PC-9 (cell line): ENCODE results near the gene DDX10. TPM values are rescaled to one million over a fixed set of nuclear protein-coding genes. Genes with fewer than 3 reads are reported as not detected.

ENCODE experiments used
- BruUV-seq: library from RNA; stranded (reverse); fragments of 400-500 nt; replicated peaks from 2 replicates; lab custom pipeline; 2021; lab: Mats Ljungman, UMichigan
- CTCF ChIA-PET: fragments of 300-600 bp; sonication (Branson Sonifier 250); formaldehyde crosslinking; loops from one replicate; lab custom pipeline; 2022; ENCODE audit warnings: antibody characterized with exemption; lab: Charles Lee
- POLR2A ChIA-PET: fragments of 300-600 bp; sonication (Branson Sonifier 250); formaldehyde crosslinking; loops from one replicate; lab custom pipeline; 2022; ENCODE audit warnings: antibody characterized with exemption; ENCODE audit not compliant: unreplicated experiment; lab: Charles Lee
- DNase-seq, 2 experiments: peaks; one replicate each; pipeline versions ENCODE4 v3.0.0 to v3.0.0-alpha.2; 2015 to 2022; ENCODE audit warnings: mixed read lengths in 1 of 2
- H2AFZ ChIP-seq: fragments of 200-600 bp; sonication (generic); 2 replicates; pipeline ENCODE4 v1.8.1; 2017; ENCODE audit warnings: antibody characterized with exemption
- H3F3A ChIP-seq: fragments of 200-600 bp; sonication (generic); 2 replicates; pipeline ENCODE4 v1.8.1; 2017; ENCODE audit warnings: antibody characterized with exemption, mild to moderate bottlenecking, low read depth; ENCODE audit not compliant: insufficient read depth
- H3K27ac ChIP-seq: fragments of 200-600 bp; sonication (generic); 2 replicates; pipeline ENCODE4 v1.6.1; 2016; ENCODE audit warnings: mixed run types
- H3K27me3 ChIP-seq: fragments of 200-600 bp; sonication (generic); 2 replicates; pipeline ENCODE4 v1.6.1; 2016; ENCODE audit warnings: low read depth, mixed run types; ENCODE audit not compliant: insufficient read depth
- H3K36me3 ChIP-seq: fragments of 200-600 bp; sonication (generic); 2 replicates; pipeline ENCODE4 v1.6.1; 2016; ENCODE audit warnings: low read depth, mixed run types
- H3K4me1 ChIP-seq: fragments of 200-600 bp; sonication (generic); replicated peaks from 2 replicates; pipeline ENCODE4 v1.6.1; 2016; ENCODE audit warnings: mixed run types; ENCODE audit not compliant: insufficient read depth
- H3K4me2 ChIP-seq: fragments of 200-600 bp; sonication (generic); 2 replicates; pipeline ENCODE4 v1.6.1; 2017; ENCODE audit warnings: mixed run types
- H3K4me3 ChIP-seq: fragments of 200-600 bp; sonication (generic); 2 replicates; pipeline ENCODE4 v1.6.1; 2016; ENCODE audit warnings: mixed run types
- H3K79me2 ChIP-seq: fragments of 200-600 bp; sonication (generic); 2 replicates; pipeline ENCODE4 v1.6.1; 2017; ENCODE audit warnings: low read depth, mixed run types
- H3K9me2 ChIP-seq: fragments of 200-600 bp; sonication (generic); 2 replicates; pipeline ENCODE4 v1.8.1; 2017; ENCODE audit warnings: mild to moderate bottlenecking; ENCODE audit not compliant: insufficient read depth
- H3K9me3 ChIP-seq: fragments of 200-600 bp; sonication (generic); 2 replicates; pipeline ENCODE4 v1.8.1; 2016; ENCODE audit warnings: low read depth; ENCODE audit not compliant: insufficient read depth
- H4K20me1 ChIP-seq: fragments of 200-600 bp; sonication (generic); 2 replicates; pipeline ENCODE4 v1.8.1; 2017; ENCODE audit not compliant: insufficient read depth
- EZH2 ChIP-seq: fragments of 200-600 bp; sonication (generic); IDR thresholded peaks from 2 replicates; pipeline ENCODE4 v1.8.0; 2017; ENCODE audit warnings: antibody characterized with exemption, low read depth
- intact Hi-C: fragments of 100-400 bp; cut with micrococcal nuclease; formaldehyde crosslinking; loops from one replicate; pipeline ENCODE4 v1.10.0; 2022; ENCODE audit not compliant: unreplicated experiment
- total RNA-seq: library from RNA; stranded (reverse); gene quantifications from 2 replicates; pipeline ENCODE4 v1.2.3, GENCODE V29; 2021
- TF ChIP-seq, protein P1 (sequence below): fragments of 200-600 bp; sonication (generic); conservative IDR thresholded peaks from 2 replicates; pipeline ENCODE4 v1.6.1; 2017; ENCODE audit warnings: mixed run types, antibody characterized with exemption, mild to moderate bottlenecking, moderate library complexity

Gene DDX10
- total RNA-seq, 1 experiment from 2014 or later: 26.4 TPM

DNA sequence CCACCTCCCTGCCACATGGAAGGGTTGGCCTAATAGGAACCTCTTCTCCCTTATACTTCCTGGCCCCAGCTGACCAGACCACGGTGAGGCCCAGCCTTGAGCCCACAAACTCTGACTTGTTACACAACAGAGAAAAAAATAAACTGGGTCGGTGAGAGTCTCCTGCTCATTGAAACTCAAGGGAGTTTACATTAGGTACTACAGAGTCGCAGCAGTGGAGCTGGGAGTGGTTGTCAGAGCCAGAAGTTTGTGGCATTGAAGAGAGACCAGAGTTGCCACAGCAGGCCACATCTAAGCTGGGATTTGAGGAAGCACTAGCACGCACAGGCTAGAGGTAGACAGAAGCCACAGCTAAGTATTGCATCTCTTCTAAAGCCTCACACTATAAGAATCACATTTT, 296.2 kb downstream of the DDX10 start:
- TF ChIP-seq, protein P1, sequence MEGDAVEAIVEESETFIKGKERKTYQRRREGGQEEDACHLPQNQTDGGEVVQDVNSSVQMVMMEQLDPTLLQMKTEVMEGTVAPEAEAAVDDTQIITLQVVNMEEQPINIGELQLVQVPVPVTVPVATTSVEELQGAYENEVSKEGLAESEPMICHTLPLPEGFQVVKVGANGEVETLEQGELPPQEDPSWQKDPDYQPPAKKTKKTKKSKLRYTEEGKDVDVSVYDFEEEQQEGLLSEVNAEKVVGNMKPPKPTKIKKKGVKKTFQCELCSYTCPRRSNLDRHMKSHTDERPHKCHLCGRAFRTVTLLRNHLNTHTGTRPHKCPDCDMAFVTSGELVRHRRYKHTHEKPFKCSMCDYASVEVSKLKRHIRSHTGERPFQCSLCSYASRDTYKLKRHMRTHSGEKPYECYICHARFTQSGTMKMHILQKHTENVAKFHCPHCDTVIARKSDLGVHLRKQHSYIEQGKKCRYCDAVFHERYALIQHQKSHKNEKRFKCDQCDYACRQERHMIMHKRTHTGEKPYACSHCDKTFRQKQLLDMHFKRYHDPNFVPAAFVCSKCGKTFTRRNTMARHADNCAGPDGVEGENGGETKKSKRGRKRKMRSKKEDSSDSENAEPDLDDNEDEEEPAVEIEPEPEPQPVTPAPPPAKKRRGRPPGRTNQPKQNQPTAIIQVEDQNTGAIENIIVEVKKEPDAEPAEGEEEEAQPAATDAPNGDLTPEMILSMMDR: no peak
- TF ChIP-seq EZH2: no peak
- CTCF ChIA-PET: no interaction called here
- intact Hi-C loops: no loop called here
- POLR2A ChIA-PET: no interaction called here
- Histone ChIP-seq H3K4me3 (no peak overlapping the region), H3K4me1 (peaks cover 6% of the 10 kb centered on the region; the same call in 1 of the 2 replicates), H3K9me2 (no peaks in the 10 kb centered on the region), H3K27ac (no peak overlapping the region), H4K20me1 (no peaks in the 10 kb centered on the region), H3K36me3 (no peaks in the 10 kb centered on the region), H3F3A (peaks cover 4% of the 10 kb centered on the region; the same call in 1 of the 2 replicates), H3K79me2 (no peaks in the 10 kb centered on the region), H3K4me2 (no peak overlapping the region), H3K27me3 (no peaks in the 10 kb centered on the region), H3K9me3 (0 out of 2 replicates have a peak, but pooled peaks cover 3% of the 10 kb centered on the region), H2AFZ (no peak overlapping the region)
- DNase-seq: no peak
- no TSS peak for BruUV-seq

GRCh38 chr11:108963118-108963517, 298.2 kb downstream of the DDX10 start:
- TF ChIP-seq, protein P1: no peak
- no peak for TF ChIP-seq EZH2
- Histone ChIP-seq H2AFZ (no peak overlapping the region), H3K36me3 (no peaks in the 10 kb centered on the region), H3K4me1 (peaks cover 6% of the 10 kb centered on the region; the same call in 1 of the 2 replicates), H3K9me3 (no peaks in the 10 kb centered on the region), H3F3A (peaks cover 3% of the 10 kb centered on the region; the same call in 1 of the 2 replicates), H3K27ac (no peak overlapping the region), H4K20me1 (no peaks in the 10 kb centered on the region), H3K79me2 (no peaks in the 10 kb centered on the region), H3K27me3 (no peaks in the 10 kb centered on the region), H3K4me3 (no peak overlapping the region), H3K4me2 (no peak overlapping the region), H3K9me2 (no peaks in the 10 kb centered on the region)
- intact Hi-C loops: loop anchor here (2.0 kb wide), 1 partner anchor 78 kb away; no protein-coding TSS in a partner anchor
- DNase-seq: peak in 1 of 2 experiments; percentile 32
- ChIA-PET CTCF (no interaction called here), POLR2A (interaction anchor here (0.6 kb wide), 1 partner anchor 147 kb away, joined by 4 read pairs; no protein-coding TSS in a partner anchor)
- BruUV-seq: no TSS peak

GRCh38 chr11:108965306-108966001, 300.6 kb downstream of the DDX10 start:
- Histone ChIP-seq H4K20me1 (no peaks in the 10 kb centered on the region), H3F3A (no peaks in the 10 kb centered on the region), H2AFZ (no peak overlapping the region), H3K4me2 (no peak overlapping the region), H3K4me1 (no peaks in the 10 kb centered on the region), H3K79me2 (no peaks in the 10 kb centered on the region), H3K27me3 (no peaks in the 10 kb centered on the region), H3K9me2 (no peaks in the 10 kb centered on the region), H3K27ac (no peak overlapping the region), H3K4me3 (no peak overlapping the region), H3K9me3 (no peaks in the 10 kb centered on the region), H3K36me3 (no peaks in the 10 kb centered on the region)
- BruUV-seq: no TSS peak
- peak in 1 of 2 experiments; percentile 33 for DNase-seq
- CTCF ChIA-PET: no interaction called here
- intact Hi-C loops: no loop called here
- TF ChIP-seq, protein P1: no peak
- no peak for TF ChIP-seq EZH2
- POLR2A ChIA-PET: no interaction called here
